HEK293 (cell line): ENCODE measurements around the gene LRRC32.

ENCODE experiments used
- CTCF ChIA-PET: fragments of 350-600 bp; formaldehyde crosslinking; extraction: SDS; loops from one replicate; lab custom pipeline; 2021; ENCODE audit warnings: antibody characterized with exemption; lab: Yijun Ruan, JAX
- POLR2A ChIA-PET: fragments of 300-600 bp; formaldehyde crosslinking; extraction: SDS; loops from one replicate; lab custom pipeline; 2020; ENCODE audit warnings: antibody characterized with exemption, inconsistent platforms; lab: Yijun Ruan, JAX
- H3K27ac ChIP-seq: fragments of 200-500 bp; sonication (Bioruptor generic); 2 replicates; pipeline ENCODE4 v1.5.1; 2014; ENCODE audit warnings: low read depth, low read length, control low read depth, inconsistent platforms; ENCODE audit errors: extremely low read depth
- H3K36me3 ChIP-seq, 2 experiments: fragments of 200-500 bp in 1 of 2; sonication (Bioruptor generic) in 1 of 2; 1 replicate in 1 of 2; 2 replicates in 1 of 2; pipeline ENCODE4 v1.5.1; 2014 to 2017; ENCODE audit warnings: inconsistent platforms in 2 of 2, low read length in 2 of 2; ENCODE audit not compliant: control insufficient read depth in 2 of 2, insufficient read depth in 1 of 2
- H3K4me1 ChIP-seq: fragments of 200-500 bp; sonication (Bioruptor generic); 2 replicates; pipeline ENCODE4 v1.5.1; 2014; ENCODE audit warnings: mild to moderate bottlenecking, low read length, inconsistent platforms; ENCODE audit not compliant: control insufficient read depth, insufficient read depth
- H3K4me3 ChIP-seq: 2 replicates; pipeline ENCODE4 v1.5.1; 2011; ENCODE audit warnings: low read depth, mild to moderate bottlenecking, control low read depth, low read length, moderate library complexity
- H3K9me3 ChIP-seq: fragments of 200-500 bp; sonication (Bioruptor generic); 2 replicates; pipeline ENCODE4 v1.5.1; 2014; ENCODE audit warnings: low read depth, low read length, inconsistent platforms; ENCODE audit not compliant: control insufficient read depth, insufficient read depth
- BCL11A ChIP-seq: fragments of 450-650 bp; formaldehyde crosslinking; IDR thresholded peaks from 2 replicates; pipeline ENCODE4 v1.5.1; 2016; ENCODE audit warnings: low read depth, missing biosample characterization, missing genetic modification characterization
- EGR2 ChIP-seq: fragments of 450-650 bp; formaldehyde crosslinking; IDR thresholded peaks from 2 replicates; pipeline ENCODE4 v1.5.1; 2016; ENCODE audit warnings: low read depth, missing biosample characterization, missing genetic modification characterization
- GLI2 ChIP-seq: fragments of 450-650 bp; formaldehyde crosslinking; IDR thresholded peaks from 2 replicates; pipeline ENCODE4; 2017; ENCODE audit warnings: missing biosample characterization, missing genetic modification characterization, low read depth, borderline replicate concordance
- KLF1 ChIP-seq: fragments of 450-650 bp; formaldehyde crosslinking; IDR thresholded peaks from 2 replicates; pipeline ENCODE4 v1.5.1; 2016; ENCODE audit warnings: missing biosample characterization, missing genetic modification characterization
- OSR2 ChIP-seq: fragments of 450-650 bp; formaldehyde crosslinking; IDR thresholded peaks from 2 replicates; pipeline ENCODE4 v1.5.1; 2016; ENCODE audit warnings: missing biosample characterization, missing genetic modification characterization
- SCRT1 ChIP-seq: fragments of 450-650 bp; formaldehyde crosslinking; IDR thresholded peaks from 2 replicates; pipeline ENCODE4 v1.5.1; 2016; ENCODE audit warnings: missing biosample characterization, missing genetic modification characterization, borderline replicate concordance
- ZBTB17 ChIP-seq: fragments of 450-650 bp; formaldehyde crosslinking; IDR thresholded peaks from 2 replicates; pipeline ENCODE4 v1.5.1; 2016; ENCODE audit warnings: missing biosample characterization, missing genetic modification characterization
- ZFHX2 ChIP-seq: fragments of 450-650 bp; formaldehyde crosslinking; conservative IDR thresholded peaks from 2 replicates; pipeline ENCODE4 v1.5.1; 2016; ENCODE audit warnings: missing biosample characterization, missing genetic modification characterization
- ZFP37 ChIP-seq: fragments of 450-650 bp; formaldehyde crosslinking; IDR thresholded peaks from 2 replicates; pipeline ENCODE4 v1.5.1; 2016; ENCODE audit warnings: missing biosample characterization, missing genetic modification characterization
- ZNF112 ChIP-seq: fragments of 450-650 bp; formaldehyde crosslinking; IDR thresholded peaks from 2 replicates; pipeline ENCODE4 v1.5.0; 2017; ENCODE audit warnings: missing biosample characterization, missing genetic modification characterization
- ZNF114 ChIP-seq: fragments of 450-650 bp; formaldehyde crosslinking; IDR thresholded peaks from 2 replicates; pipeline ENCODE4 v1.5.0; 2017; ENCODE audit warnings: missing biosample characterization, missing genetic modification characterization
- ZNF169 ChIP-seq: fragments of 450-650 bp; formaldehyde crosslinking; IDR thresholded peaks from 2 replicates; pipeline ENCODE4 v1.5.1; 2016; ENCODE audit warnings: missing biosample characterization, missing genetic modification characterization
- ZNF266 ChIP-seq: fragments of 450-650 bp; formaldehyde crosslinking; IDR thresholded peaks from 2 replicates; pipeline ENCODE4 v1.5.1; 2016; ENCODE audit warnings: missing biosample characterization, missing genetic modification characterization, low read depth
- ZNF362 ChIP-seq: fragments of 450-650 bp; formaldehyde crosslinking; IDR thresholded peaks from 2 replicates; pipeline ENCODE4 v1.5.1; 2016; ENCODE audit warnings: missing biosample characterization, missing genetic modification characterization
- ZNF37A ChIP-seq: fragments of 450-650 bp; IDR thresholded peaks from 2 replicates; pipeline ENCODE4 v1.5.1; 2018; ENCODE audit warnings: missing biosample characterization, missing genetic modification characterization
- ZNF398 ChIP-seq: fragments of 450-650 bp; formaldehyde crosslinking; IDR thresholded peaks from 2 replicates; pipeline ENCODE4 v1.5.1; 2017; ENCODE audit warnings: missing biosample characterization, missing genetic modification characterization
- ZNF416 ChIP-seq: fragments of 450-650 bp; formaldehyde crosslinking; IDR thresholded peaks from 2 replicates; pipeline ENCODE4 v1.5.1; 2016; ENCODE audit warnings: missing biosample characterization, missing genetic modification characterization
- ZNF514 ChIP-seq: fragments of 450-650 bp; formaldehyde crosslinking; IDR thresholded peaks from 2 replicates; pipeline ENCODE4 v1.5.1; 2016; ENCODE audit warnings: missing biosample characterization, missing genetic modification characterization
- ZNF629 ChIP-seq: fragments of 450-650 bp; formaldehyde crosslinking; IDR thresholded peaks from 2 replicates; pipeline ENCODE4 v1.5.1; 2017; ENCODE audit warnings: missing biosample characterization, missing genetic modification characterization
- ZNF701 ChIP-seq: fragments of 450-650 bp; formaldehyde crosslinking; IDR thresholded peaks from 2 replicates; pipeline ENCODE4 v1.5.1; 2016; ENCODE audit warnings: missing biosample characterization, missing genetic modification characterization
- TF ChIP-seq, protein P1 (sequence below): fragments of 450-650 bp; formaldehyde crosslinking; optimal IDR thresholded peaks from 2 replicates; pipeline ENCODE3; 2016; ENCODE audit warnings: missing biosample characterization, mild to moderate bottlenecking, missing genetic modification characterization

LRRC32 gene

DNA sequence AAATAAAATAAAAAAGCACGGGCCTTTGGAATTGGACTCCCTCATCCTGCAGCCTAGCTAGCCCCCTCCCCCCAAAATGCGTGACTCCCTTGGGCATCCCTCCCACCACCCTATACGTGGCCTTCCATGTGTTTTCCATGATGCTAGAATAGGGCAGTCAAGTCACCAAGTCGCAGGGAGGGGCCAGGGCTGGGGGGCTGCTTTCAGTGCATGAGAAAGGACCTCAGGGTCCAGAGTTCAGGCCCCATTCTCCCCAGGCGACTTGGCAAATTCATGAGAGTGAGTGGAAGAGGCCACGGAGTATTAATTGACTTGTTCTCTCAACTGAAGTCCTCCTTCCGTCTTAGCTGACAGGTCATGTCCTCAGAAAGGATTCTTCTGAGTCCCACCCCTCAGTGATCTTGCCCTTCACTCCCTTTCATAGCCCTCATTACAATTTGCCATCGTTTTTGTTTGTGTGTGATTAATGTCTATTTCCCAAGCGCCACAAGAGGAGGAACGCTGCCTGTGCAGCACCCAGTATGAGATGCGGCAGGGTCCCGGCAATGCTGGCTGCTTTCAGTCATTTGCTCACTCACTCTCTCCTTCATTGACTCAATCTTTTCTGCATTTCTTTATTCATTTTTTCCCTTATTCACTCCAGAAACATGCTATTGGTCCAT, 17.4 kb downstream of the LRRC32 start:
- no peaks in the 10 kb centered on the region for H3K36me3 ChIP-seq
- TF ChIP-seq ZNF629 (tag by site-specific recombination) (no peak), KLF1 (tag by site-specific recombination) (no peak), OSR2 (tag by site-specific recombination) (no peak), ZNF701 (no peak), ZFHX2 (tag by site-specific recombination) (no peak), BCL11A (tag by site-specific recombination) (no peak), ZNF169 (tag by site-specific recombination) (no peak), GLI2 (tag by site-specific recombination) (no peak), EGR2 (tag by site-specific recombination) (no peak), ZNF114 (tag by site-specific recombination) (no peak), ZNF266 (tag by site-specific recombination) (no peak), ZNF37A (tag by site-specific recombination) (no peak), ZNF398 (tag by site-specific recombination) (no peak), ZNF416 (tag by site-specific recombination) (no peak)
- TF ChIP-seq, protein P1, sequence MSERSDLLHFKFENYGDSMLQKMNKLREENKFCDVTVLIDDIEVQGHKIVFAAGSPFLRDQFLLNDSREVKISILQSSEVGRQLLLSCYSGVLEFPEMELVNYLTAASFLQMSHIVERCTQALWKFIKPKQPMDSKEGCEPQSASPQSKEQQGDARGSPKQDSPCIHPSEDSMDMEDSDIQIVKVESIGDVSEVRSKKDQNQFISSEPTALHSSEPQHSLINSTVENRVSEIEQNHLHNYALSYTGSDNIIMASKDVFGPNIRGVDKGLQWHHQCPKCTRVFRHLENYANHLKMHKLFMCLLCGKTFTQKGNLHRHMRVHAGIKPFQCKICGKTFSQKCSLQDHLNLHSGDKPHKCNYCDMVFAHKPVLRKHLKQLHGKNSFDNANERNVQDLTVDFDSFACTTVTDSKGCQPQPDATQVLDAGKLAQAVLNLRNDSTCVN (tag by site-specific recombination) = no peak
- no peak overlapping the region for H3K4me3 ChIP-seq
- H3K9me3 ChIP-seq = no peaks in the 10 kb centered on the region
- H3K4me1 ChIP-seq = no peaks in the 10 kb centered on the region
- H3K27ac ChIP-seq = no peak overlapping the region
- CTCF ChIA-PET = interaction anchor here (0.7 kb wide), 1 partner anchor 751 kb away, joined by 3 read pairs; no protein-coding TSS in a partner anchor
- POLR2A ChIA-PET = no interaction called here

DNA sequence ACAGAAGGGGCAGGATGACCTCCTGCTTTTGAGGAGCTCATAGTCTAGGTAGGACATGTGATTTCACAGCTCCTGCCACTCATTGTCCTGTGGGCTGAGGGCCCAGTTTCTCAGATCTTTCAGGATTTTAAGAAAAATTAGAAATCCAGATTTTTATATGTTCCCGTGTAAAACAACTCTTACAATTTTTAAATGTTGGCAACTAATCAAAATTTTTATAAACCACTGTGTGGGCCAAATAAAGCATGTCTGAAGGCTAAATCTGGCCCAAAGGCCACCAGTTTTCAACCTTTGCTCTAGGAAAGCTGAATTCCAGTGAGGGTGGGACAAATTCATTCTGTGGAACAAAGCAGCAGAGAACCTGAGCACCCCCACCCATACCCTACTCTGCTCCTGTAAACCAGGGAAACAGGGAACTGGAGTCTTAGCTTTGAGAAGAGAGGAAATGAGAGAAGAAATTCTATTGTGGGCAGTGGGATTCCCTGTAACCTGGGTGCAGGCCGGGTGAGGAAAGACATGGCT, 20.6 kb downstream of the LRRC32 start:
- no peak overlapping the region for H3K4me3 ChIP-seq
- no peaks in the 10 kb centered on the region for H3K4me1 ChIP-seq
- ChIA-PET POLR2A (no interaction called here), CTCF (no interaction called here)
- no peaks in the 10 kb centered on the region for H3K36me3 ChIP-seq
- no peaks in the 10 kb centered on the region for H3K9me3 ChIP-seq
- no peak overlapping the region for H3K27ac ChIP-seq
- TF ChIP-seq ZFP37 = no peak
- TF ChIP-seq SCRT1 (tag by site-specific recombination) = no peak
- no peak for TF ChIP-seq ZNF112 (tag by site-specific recombination)
- TF ChIP-seq ZBTB17 (tag by site-specific recombination) = no peak
- TF ChIP-seq ZNF514 (tag by site-specific recombination) = no peak
- no peak for TF ChIP-seq ZNF362 (tag by site-specific recombination)
- TF ChIP-seq, all 188 proteins: peak for 0
